SKM-1 (cell line): Measurements from ENCODE around the gene OR3A2.
"Not testable (repeated sequence)": the region's sequence is repeated elsewhere in the genome, so short reads cannot be mapped to it uniquely, and the experiment has no call there.

Source experiments
- DNase-seq: peaks from one replicate; lab custom pipeline; 2025; ENCODE audit not compliant: unreplicated experiment; lab: John Stamatoyannopoulos, UW

OR3A2 gene

DNA sequence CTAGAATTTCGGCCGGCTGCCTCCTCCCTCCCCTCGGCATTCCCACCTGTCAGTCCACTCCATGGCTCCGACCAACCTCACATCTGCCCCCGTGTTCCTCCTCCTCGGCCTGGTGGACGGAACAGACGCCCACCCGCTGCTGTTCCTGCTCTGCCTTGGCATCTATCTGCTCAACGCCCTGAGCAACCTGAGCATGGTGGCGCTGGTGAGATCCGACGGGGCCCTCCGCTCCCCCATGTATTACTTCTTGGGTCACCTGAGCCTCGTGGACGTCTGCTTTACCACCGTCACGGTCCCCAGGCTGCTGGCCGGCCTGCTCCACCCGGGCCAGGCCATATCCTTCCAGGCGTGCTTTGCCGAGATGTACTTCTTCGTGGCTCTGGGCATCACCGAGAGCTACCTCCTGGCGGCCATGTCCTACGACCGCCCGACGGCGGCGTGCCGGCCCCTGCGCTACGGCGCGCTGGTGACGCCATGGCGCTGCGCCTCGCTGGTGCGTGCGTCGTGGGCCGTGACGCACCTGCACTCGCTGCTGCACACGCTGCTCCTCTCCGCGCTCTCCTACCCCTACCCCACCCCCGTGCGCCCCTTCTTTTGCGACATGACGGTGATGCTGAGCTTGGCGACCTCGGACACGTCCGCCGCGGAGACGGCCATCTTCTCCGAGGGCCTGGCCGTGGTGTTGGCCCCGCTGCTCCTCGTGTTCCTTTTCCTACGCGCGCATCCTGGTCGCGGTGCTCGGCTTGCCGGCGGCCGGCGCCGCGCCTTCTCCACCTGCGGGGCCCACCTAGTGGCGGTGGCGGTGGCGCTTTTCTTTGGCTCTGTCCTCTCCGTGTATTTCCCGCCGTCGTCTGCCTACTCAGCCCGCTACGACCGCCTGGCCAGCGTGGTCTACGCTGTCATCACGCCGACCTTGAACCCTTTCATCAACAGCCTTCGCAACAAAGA, at the start of gene OR3A2:
TSS of gene OR3A2 (minus strand) at position 440 of the 948 bp plus-strand sequence.
- no peak for DNase-seq

DNA sequence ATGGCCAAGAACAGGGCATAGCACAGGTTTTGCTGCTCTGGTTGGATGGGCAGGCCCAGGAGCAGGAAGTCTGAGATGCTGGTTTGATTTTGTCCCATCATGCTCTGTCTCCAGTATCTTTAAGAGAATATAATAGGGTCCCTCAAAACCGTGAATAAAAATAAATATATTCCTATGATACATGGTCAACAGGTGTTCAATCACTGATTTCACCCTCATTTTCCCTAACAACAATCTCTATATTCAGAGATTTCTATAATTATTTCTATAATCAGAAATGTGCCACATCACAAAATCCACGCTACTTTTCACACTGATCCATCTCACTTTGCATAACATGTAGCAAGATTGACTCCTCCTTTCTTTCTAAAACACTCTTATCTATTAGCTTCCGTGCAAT, 47.6 kb upstream of the OR3A2 start, which contains the start of gene OR1E2:
TSS of gene OR1E2 (minus strand) at position 101 of the 400 bp plus-strand sequence. CDS start at position 101, 0 bp downstream.
- DNase-seq, result no peak

DNA sequence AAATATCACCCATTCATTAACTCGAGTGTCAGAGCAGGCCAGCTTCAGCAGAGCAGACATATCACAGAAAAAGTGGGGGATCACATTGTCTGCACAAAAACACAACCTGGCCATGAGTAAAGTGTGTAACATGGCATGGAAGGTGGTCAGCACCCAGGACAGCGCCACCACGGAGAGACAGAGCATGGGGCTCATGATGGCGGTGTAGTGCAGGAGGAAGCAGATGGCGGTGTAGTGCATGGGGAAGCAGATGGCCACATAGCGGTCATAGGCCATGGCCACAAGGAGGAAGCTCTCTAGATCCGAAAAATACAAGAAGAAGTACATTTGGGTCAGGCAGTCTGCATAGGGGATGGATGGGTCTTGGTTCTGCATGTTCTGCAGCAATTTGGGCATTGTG, 47.1 kb upstream of the OR3A2 start:
- DNase-seq, result not testable (repeated sequence)

DNA sequence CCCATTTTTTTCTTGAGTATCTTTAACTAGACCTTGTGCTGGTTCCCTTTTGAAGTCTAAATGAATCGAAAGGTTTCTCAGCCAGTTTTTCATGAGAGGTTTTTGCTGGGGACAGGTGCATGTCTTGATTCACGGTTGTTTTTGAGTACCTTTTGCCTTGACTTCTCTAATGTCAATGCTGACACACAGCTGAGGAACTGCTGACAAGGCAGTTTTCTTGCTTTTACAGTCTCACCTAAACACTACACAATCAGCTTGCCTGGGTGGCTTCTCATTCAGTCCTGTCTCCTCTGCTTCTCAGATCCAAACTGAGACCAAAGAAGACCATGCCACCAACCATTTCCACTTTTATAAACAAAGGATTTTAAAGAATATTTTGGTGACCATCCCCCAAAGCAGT, 32.1 kb upstream of the OR3A2 start:
- DNase-seq, result no peak

DNA sequence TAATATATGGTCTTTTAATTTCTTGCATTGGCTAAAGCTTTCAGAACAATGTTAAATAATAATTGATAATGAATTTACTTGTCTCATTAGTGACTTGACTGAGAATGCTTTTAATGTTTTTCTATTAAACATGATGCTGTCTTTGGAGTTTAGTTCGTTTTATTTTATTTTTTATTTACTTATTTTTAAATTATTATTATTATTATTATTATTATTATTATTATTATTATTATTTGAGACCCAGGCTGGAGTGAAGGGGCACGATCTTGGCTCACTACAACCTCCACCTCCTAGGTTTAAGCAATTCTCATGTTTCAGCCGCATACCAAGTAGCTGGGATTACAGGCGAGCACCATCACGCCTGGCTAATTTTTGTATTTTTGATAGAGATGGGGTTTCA, 29.5 kb upstream of the OR3A2 start:
- no peak for DNase-seq

DNA sequence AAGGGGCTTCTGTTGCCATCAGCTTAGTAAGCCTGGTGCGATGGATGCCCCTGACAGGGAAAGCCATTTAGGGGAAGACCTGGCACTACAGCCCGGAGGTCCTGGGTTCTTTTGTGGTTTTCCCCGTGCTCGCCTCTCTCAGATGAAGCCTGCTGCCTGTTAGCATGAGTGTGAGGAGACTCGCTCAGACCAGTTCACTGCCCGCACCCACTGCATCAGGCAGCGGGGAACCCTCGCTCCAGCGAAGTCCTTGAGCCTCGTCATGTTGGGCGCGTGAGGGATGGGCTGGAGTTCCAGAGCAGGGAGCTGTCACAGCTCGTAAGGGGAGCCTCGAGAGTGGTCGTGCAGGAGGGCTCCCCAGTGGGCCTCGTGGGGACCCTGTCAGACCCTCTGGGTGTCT, 26.1 kb upstream of the OR3A2 start:
- not testable (repeated sequence) for DNase-seq

DNA sequence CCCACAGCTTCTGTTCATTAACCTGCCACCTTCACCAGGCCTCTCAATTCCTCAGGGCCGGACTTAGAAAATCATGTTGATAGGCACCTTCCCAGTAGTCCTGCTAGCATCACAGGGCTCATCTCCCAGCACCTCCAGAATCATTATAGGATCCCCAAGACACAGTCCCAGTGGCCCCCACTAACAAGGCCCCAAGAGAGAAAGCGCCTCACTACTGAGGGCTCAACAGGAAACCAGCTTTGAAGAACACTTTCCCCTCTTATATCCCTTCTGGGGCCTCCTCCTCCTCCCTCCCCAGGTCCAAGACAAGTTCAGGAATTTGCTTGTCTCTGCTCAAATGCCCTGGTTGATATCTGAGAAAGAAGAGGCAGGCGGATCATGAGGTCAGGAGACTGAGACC, 25.0 kb upstream of the OR3A2 start, which contains the start of gene OR3A3:
TSS of gene OR3A3 (plus strand) at position 301 of the 400 bp plus-strand sequence.
- DNase-seq, result no peak

DNA sequence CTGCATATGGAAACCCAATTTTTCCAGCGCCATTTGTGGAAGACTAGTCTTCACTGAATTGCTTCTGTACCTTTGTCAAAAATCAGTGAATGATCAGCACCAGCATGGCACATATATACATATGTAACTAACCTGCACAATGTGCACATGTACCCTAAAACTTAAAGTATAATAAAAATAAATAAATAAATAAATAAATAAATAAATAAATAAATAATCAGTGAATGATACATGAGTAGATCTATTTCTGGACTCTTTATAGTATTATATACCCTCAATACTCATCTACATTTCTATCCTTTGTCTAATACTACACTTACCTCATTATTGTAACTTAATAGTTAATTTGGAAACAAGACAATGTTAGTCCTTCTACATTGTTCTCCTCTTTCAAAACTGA, 17.7 kb upstream of the OR3A2 start:
- not testable (repeated sequence) for DNase-seq

DNA sequence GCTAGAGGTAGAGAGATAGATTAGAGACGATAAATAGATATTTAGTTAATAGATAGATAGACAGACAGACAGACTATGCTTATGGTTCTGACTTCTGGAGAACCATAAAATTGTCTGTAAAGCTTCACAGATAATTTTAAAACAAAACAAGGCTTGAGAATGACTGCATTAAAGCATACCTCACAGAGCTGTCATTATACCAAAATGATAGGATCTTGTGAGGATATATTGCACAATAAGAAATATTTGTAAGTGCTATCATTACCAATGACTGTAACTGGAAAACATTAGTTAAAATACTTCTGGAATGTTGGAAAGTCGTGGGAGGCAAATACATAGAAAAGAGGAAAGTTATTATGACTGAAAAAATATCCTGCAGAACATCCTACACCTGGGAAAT, 15.7 kb upstream of the OR3A2 start:
- DNase-seq, result no peak

DNA sequence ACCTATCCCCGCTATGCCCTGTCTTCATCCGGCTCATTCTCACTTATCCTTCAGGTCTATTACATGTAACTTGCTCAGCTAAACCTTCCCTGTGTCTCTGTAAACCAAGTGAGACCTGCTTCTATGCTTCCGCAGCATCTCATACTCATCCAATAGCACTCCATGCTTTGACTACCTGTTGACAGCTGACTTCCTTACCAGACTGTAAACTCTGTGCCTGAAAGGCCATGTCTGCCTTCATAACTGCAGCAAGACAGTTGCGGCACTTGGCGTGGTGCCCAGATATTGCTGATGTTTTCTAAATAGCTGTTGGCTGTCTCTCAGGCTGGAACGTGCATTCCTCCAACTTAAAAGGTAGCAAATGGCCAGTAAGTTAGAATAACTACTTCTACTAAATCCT, 13.9 kb upstream of the OR3A2 start:
- no peak for DNase-seq

DNA sequence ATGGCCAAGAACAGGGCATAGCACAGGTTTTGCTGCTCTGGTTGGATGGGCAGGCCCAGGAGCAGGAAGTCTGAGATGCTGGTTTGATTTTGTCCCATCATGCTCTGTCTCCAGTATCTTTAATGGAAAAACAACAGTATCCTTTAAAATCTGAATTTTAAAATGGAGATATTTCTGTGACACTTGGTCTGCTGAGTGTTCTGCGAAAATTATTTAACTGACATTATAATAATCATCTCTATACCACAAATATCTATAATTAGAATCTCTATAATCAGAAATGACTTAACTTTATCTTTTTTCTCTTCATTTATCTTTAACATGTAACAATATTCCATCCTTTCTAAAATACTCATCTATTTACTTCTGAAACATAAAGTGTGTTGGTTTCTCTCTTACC, 12.2 kb upstream of the OR3A2 start, which contains the start of gene OR1E1:
TSS of gene OR1E1 (minus strand) at position 101 of the 400 bp plus-strand sequence. CDS start at position 101, 0 bp downstream.
- DNase-seq, result no peak

DNA sequence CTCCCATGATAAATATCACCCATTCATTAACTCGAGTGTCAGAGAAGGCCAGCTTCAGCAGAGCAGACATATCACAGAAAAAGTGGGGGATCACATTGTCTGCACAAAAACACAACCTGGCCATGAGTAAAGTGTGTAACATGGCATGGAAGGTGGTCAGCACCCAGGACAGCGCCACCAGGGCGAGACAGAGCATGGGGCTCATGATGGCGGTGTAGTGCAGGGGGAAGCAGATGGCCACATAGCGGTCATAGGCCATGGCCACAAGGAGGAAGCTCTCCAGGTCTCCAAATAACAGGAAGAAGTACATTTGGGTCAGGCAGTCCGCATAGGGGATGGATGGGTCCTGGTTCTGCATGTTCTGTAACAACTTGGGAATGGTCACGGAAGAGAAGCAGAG, 11.7 kb upstream of the OR3A2 start:
- not testable (repeated sequence) for DNase-seq

DNA sequence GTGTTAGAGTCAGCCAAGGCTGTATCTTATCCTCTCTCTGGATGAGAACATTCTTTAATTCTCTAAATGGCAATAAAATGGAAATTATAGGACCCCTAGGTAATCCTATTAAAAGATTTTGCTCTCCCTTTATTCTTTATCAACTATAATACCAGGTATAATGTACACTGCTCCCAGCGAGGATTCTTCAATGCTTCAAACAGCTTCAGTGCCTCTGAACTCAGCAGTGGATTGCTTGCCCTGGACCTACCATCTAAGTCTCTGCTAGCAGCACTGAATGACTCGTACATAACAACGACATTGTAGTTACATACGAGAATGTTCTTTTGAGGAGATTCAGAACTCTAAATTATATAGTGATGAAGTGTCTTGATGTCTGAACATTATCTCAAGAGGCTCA, 3.7 kb upstream of the OR3A2 start:
- no peak for DNase-seq

DNA sequence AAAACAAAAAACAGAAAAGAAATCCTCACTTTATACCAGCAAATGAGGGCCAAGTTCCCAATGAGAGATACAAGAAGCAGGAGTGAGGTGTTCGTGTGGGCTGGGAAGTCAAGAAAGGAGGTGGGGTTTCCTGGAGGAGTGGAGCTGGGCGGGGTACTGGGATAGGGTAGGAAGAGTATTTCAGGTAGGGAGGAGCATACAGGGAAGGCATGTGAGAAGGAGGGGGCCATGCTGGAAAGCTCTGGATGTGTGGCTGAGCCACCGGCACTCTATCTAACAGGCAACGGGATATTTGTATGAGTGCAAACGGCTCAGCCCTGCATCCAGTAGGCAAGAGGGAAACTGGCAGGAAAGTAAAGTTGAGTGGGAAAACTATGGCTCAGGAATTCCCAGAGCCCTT, 4.2 kb downstream of the OR3A2 start:
- no peak for DNase-seq

DNA sequence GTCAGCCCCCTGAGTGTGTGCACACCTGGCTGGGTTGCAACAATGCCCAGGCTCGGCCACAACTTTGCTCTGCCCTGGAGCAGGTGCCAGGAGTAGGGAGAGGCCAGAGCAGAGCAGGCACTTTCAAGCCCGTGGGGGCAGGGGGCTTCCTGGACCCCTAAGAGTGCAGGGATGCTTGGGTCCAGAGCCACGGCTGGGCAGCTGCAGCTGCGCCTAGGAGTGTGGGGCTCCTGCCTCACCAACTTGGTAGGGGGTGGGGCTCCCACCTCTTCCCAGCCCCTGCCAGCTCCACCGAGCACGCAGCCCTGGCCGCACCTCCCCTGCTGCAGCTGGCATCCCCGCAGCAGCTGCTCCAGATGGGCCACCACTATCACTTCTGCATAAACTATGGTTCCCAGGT, 7.8 kb downstream of the OR3A2 start:
- no peak for DNase-seq

DNA sequence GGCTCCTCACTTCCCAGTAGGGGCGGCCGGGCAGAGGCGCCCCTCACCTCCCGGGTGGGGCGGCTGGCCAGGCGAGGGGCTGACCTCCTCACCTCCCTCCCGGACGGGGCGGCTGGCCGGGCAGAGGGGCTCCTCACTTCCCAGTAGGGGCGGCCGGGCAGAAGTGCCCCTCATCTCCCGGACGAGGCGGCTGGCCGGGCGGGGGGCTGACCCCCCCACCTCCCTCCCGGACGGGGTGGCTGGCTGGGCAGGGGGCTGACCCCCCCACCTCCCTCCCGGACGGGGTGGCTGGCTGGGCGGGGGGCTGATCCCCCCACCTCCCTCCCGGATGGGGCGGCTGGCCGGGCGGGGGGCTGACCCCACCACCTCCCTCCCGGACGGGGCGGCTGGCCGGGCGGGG, 14.9 kb downstream of the OR3A2 start:
- not testable (repeated sequence) for DNase-seq

DNA sequence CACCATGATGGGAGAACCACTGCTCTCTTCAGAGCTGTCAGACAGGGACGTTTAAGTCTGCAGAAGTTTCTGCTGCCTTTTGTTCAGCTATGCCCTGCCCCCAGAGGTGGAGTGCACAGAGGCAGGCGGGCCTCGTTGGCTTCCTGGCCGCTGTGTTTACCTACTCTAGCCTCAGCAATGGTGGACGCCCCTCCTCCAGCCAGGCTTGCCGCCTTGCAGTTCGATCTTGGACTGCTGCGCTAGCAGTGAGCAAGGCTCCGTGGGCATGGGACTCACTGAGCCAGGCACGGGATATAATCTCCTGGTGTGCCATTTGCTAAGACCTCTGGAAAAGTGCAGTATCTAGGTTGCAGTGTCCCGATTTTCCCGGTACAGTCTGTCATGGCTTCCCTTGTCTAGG, 43.3 kb downstream of the OR3A2 start:
- DNase-seq, result not testable (repeated sequence)

DNA sequence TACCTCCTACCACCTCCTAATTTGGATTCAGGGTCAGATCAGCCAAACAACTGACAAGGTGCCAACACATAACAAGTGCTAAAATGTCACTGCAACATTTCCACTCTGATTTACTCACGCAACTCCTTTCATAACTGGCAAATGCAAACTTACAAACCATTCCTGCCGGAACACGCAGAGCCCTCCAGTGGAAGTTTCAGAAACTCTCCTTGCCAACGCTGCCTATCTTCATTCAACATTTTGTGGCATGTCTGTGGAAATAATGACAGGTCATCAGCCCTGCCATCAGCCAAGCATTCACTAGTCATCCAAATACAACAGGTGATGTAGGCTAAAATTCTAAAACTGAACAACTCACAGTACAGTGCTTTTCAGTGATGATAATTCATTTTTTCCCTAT, 50.2 kb downstream of the OR3A2 start:
- DNase-seq, result no peak

DNA sequence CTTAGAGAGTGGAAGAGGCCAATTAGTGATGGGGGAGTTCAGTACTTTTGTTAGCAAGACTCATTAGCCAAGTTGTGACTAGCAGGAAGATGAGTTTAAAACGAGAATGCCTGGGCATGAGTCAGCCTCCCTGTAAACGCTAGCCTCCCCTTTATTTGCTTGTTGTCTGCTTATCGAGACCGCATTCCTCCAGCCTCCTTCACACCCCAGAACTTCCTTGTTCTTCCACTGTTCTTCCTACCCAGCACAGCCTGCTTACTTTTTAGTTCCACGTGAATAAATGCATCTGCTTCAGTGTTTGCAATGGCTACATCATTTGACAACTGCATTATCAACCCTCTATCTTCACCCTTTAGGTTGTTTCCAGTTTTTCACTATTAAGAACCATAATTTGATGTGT, 67.8 kb downstream of the OR3A2 start:
- no peak for DNase-seq

DNA sequence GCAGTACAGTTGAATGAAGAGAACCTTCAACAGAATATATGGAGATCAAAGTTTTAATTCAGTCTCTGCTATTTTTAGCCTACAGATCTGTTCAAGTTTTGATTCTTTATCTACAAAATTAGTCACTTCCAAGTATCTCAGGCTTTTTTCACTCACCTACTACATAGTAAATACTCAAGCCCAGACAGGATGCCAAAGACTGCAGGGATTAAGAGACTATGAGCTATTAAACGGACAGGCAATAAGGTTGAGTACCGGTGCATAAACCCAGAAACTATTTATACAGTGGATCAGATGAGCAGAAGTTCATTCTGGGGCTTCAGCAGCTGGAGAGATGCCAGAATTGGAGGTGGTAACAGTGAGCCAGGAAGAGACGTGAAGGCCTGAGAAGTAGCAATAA, 69.3 kb downstream of the OR3A2 start:
- no peak for DNase-seq

DNA sequence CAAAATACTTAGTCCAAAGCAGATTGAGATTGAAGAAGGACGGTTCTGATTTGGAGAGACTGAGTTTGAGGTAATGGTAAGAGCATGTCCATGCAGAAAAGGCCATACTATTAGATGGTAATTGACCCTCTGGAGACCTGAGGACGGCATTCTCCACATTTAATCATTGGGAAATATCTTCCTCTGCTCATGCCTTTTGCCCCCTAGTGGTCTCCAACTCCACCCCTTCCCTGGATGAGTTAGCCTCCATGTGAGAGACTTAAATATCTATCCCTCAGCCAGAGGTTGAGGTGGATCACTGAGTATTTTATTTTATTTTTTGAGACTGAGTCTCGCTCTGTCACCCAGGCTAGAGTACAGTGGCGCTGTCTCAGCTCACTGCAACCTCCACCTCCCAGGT, 77.5 kb downstream of the OR3A2 start:
- DNase-seq, result no peak

DNA sequence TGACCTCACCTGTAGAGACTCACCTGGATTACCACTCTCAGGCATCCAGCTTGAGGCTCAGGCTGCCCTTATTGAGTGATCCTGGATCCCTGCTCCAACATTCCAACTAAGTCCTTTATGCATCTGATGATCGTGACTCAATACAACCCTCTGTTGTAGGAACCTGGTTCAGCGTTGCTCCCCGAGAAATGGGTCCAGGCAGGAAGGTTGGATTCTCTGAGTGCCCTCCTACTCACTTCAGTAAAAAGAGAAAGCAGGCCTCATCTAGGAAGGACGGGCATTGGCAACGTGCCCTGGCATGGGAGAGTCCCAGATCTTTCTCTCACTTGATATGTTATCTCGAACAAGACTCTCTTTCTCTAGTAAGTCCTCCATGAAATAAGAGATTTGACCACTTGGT, 87.8 kb downstream of the OR3A2 start, which contains the start of gene OR3A1:
TSS of gene OR3A1 (minus strand) at position 101 of the 400 bp plus-strand sequence. CDS start 5,778 bp downstream, outside the sequence.
- no peak for DNase-seq
